Stimulated activated CD8-positive, alpha-beta memory T cell treated with anti-CD3 and anti-CD28 coated beads, Interleukin-12 subunit alpha, Interleukin-12 subunit beta, amount 100 ng/mL, for 24 hours (primary cell): ENCODE measurements around the gene GRXCR2.
"Not testable (repeated sequence)": the region's sequence is repeated elsewhere in the genome, so short reads cannot be mapped to it uniquely, and the experiment has no call there.

ENCODE experiments used
- DNase-seq: peaks from one replicate; pipeline ENCODE4 v3.0.0-alpha.2; 2020; ENCODE audit errors: extremely low read depth

GRXCR2 gene

GRCh38 chr5:145887217-145887616 lies 14.4 kb upstream of the GRXCR2 start:
- DNase-seq = no peak

- no peak for DNase-seq
These were observed 2.0 kb upstream of the GRXCR2 start for GRCh38 chr5:145874765-145875164.

- DNase-seq = no peak
These were observed 328 bp downstream of the GRXCR2 start for GRCh38 chr5:145872486-145872885.

- no peak for DNase-seq
These were observed 3.1 kb downstream of the GRXCR2 start for GRCh38 chr5:145869753-145870152.

GRCh38 chr5:145867806-145868205 lies 5.0 kb downstream of the GRXCR2 start:
- no peak for DNase-seq

- DNase-seq = not testable (repeated sequence)
These were observed 8.4 kb downstream of the GRXCR2 start for GRCh38 chr5:145864432-145864831.

GRCh38 chr5:145863003-145863402 lies 9.8 kb downstream of the GRXCR2 start:
- DNase-seq = no peak

- DNase-seq = no peak
These were observed 12.9 kb downstream of the GRXCR2 start for GRCh38 chr5:145859897-145860296.

- no peak for DNase-seq
These were observed 13.4 kb downstream of the GRXCR2 start for GRCh38 chr5:145859453-145859852.

- no peak for DNase-seq
These were observed 13.9 kb downstream of the GRXCR2 start for GRCh38 chr5:145858959-145859358.

GRCh38 chr5:145856285-145856818 lies 16.5 kb downstream of the GRXCR2 start:
- no peak for DNase-seq

GRCh38 chr5:145855763-145856267 lies 17.0 kb downstream of the GRXCR2 start:
- DNase-seq = no peak

GRCh38 chr5:145854651-145855258 lies 18.1 kb downstream of the GRXCR2 start:
- DNase-seq = no peak

GRCh38 chr5:145853781-145854376 lies 18.9 kb downstream of the GRXCR2 start:
- DNase-seq = no peak

GRCh38 chr5:145852990-145853389 lies 19.8 kb downstream of the GRXCR2 start:
- no peak for DNase-seq

GRCh38 chr5:145848854-145849253 lies 24.0 kb downstream of the GRXCR2 start:
- no peak for DNase-seq

GRCh38 chr5:145847499-145848497 lies 25.0 kb downstream of the GRXCR2 start:
- no peak for DNase-seq

- DNase-seq = no peak
These were observed 26.7 kb downstream of the GRXCR2 start for GRCh38 chr5:145846081-145846480.

GRCh38 chr5:145841299-145841698 lies 31.5 kb downstream of the GRXCR2 start:
- no peak for DNase-seq

- DNase-seq = no peak
These were observed 32.2 kb downstream of the GRXCR2 start for GRCh38 chr5:145840458-145841132.

GRCh38 chr5:145838276-145838675 lies 34.5 kb downstream of the GRXCR2 start:
- DNase-seq = no peak

GRCh38 chr5:145836241-145836640 lies 36.6 kb downstream of the GRXCR2 start:
- not testable (repeated sequence) for DNase-seq
